HEK293 (cell line): Measurements from ENCODE around the gene L3MBTL1.

Experiments used
- GLIS1 ChIP-seq: fragments of 450-650 bp; formaldehyde crosslinking; IDR thresholded peaks from 2 replicates; pipeline ENCODE4 v1.5.1; 2016; ENCODE audit warnings: missing biosample characterization, missing genetic modification characterization
- HOXC10 ChIP-seq: sonication (generic); formaldehyde crosslinking; IDR thresholded peaks from 2 replicates; pipeline ENCODE4 v1.8.1; 2023; ENCODE audit warnings: mild to moderate bottlenecking, missing genetic modification reagents
- KLF8 ChIP-seq: fragments of 450-650 bp; formaldehyde crosslinking; IDR thresholded peaks from 2 replicates; pipeline ENCODE4 v1.5.1; 2016; ENCODE audit warnings: missing biosample characterization, missing genetic modification characterization
- MYNN ChIP-seq: fragments of 450-650 bp; formaldehyde crosslinking; IDR thresholded peaks from 2 replicates; pipeline ENCODE4 v1.5.1; 2016; ENCODE audit warnings: missing biosample characterization, missing genetic modification characterization, borderline replicate concordance
- MZF1 ChIP-seq: fragments of 450-650 bp; formaldehyde crosslinking; IDR thresholded peaks from 2 replicates; pipeline ENCODE4 v1.5.1; 2017; ENCODE audit warnings: missing biosample characterization, missing genetic modification characterization, borderline replicate concordance
- REPIN1 ChIP-seq: fragments of 450-650 bp; formaldehyde crosslinking; IDR thresholded peaks from 2 replicates; pipeline ENCODE4 v1.5.1; 2017; ENCODE audit warnings: missing biosample characterization, missing genetic modification characterization, low read depth
- SP2 ChIP-seq: fragments of 450-650 bp; formaldehyde crosslinking; IDR thresholded peaks from 2 replicates; pipeline ENCODE4 v1.5.1; 2016; ENCODE audit warnings: missing biosample characterization, missing genetic modification characterization
- TCF7L2 ChIP-seq: IDR thresholded peaks from 2 replicates; pipeline ENCODE4 v1.6.1; 2011; ENCODE audit warnings: low read depth, mild to moderate bottlenecking, inconsistent platforms, low read length, moderate library complexity, borderline replicate concordance
- TRIM28 ChIP-seq: IDR thresholded peaks from 2 replicates; pipeline ENCODE4 v1.6.1; 2011; ENCODE audit warnings: low read length, control low read depth, borderline replicate concordance
- ZBTB8A ChIP-seq: fragments of 450-650 bp; formaldehyde crosslinking; IDR thresholded peaks from 2 replicates; pipeline ENCODE4 v1.5.1; 2016; ENCODE audit warnings: missing biosample characterization, missing genetic modification characterization
- ZNF114 ChIP-seq: fragments of 450-650 bp; formaldehyde crosslinking; IDR thresholded peaks from 2 replicates; pipeline ENCODE4 v1.5.0; 2017; ENCODE audit warnings: missing biosample characterization, missing genetic modification characterization
- ZNF132 ChIP-seq: fragments of 450-650 bp; formaldehyde crosslinking; IDR thresholded peaks from 2 replicates; pipeline ENCODE4 v1.5.1; 2017; ENCODE audit warnings: missing biosample characterization, missing genetic modification characterization, borderline replicate concordance
- ZNF202 ChIP-seq: fragments of 450-650 bp; formaldehyde crosslinking; IDR thresholded peaks from 2 replicates; pipeline ENCODE4 v1.5.1; 2016; ENCODE audit warnings: missing biosample characterization, missing genetic modification characterization, borderline replicate concordance
- ZNF221 ChIP-seq: fragments of 450-650 bp; formaldehyde crosslinking; IDR thresholded peaks from 2 replicates; pipeline ENCODE4 v1.5.1; 2017; ENCODE audit warnings: missing biosample characterization, missing genetic modification characterization, borderline replicate concordance
- ZNF274 ChIP-seq, 2 experiments: fragments of 200-500 bp in 1 of 2; fragments of 450-650 bp in 1 of 2; sonication (Bioruptor generic) in 1 of 2; formaldehyde crosslinking in 1 of 2; IDR thresholded peaks; 2 replicates each; pipeline versions ENCODE4 v1.5.1 to v1.6.1; 2014 to 2016; ENCODE audit warnings: borderline replicate concordance in 1 of 2, inconsistent platforms in 1 of 2, low read length in 1 of 2, missing biosample characterization in 1 of 2, missing genetic modification characterization in 1 of 2
- ZNF292 ChIP-seq: fragments of 450-650 bp; formaldehyde crosslinking; IDR thresholded peaks from 2 replicates; pipeline ENCODE4 v1.5.1; 2016; ENCODE audit warnings: low read depth, missing biosample characterization, missing genetic modification characterization, borderline replicate concordance
- ZNF529 ChIP-seq: fragments of 450-650 bp; formaldehyde crosslinking; IDR thresholded peaks from 2 replicates; pipeline ENCODE4 v1.5.1; 2017; ENCODE audit warnings: missing genetic modification characterization, missing biosample characterization; ENCODE audit not compliant: insufficient replicate concordance
- ZNF560 ChIP-seq: fragments of 450-650 bp; formaldehyde crosslinking; IDR thresholded peaks from 2 replicates; pipeline ENCODE4 v1.5.1; 2017; ENCODE audit warnings: missing biosample characterization, missing genetic modification characterization, borderline replicate concordance
- ZNF561 ChIP-seq: fragments of 450-650 bp; IDR thresholded peaks from 2 replicates; pipeline ENCODE4 v1.5.1; 2018; ENCODE audit warnings: missing biosample characterization, missing genetic modification characterization, borderline replicate concordance
- ZNF777 ChIP-seq: fragments of 450-650 bp; formaldehyde crosslinking; IDR thresholded peaks from 2 replicates; pipeline ENCODE4 v1.5.1; 2017; ENCODE audit warnings: missing biosample characterization, missing genetic modification characterization, borderline replicate concordance
- ZSCAN30 ChIP-seq: fragments of 450-650 bp; IDR thresholded peaks from 2 replicates; pipeline ENCODE4 v1.5.1; 2018; ENCODE audit warnings: missing biosample characterization, mild to moderate bottlenecking, missing genetic modification characterization, moderate library complexity
- TF ChIP-seq, protein P1 (sequence below): fragments of 450-650 bp; IDR thresholded peaks from 2 replicates; pipeline ENCODE4 v1.5.1; 2018; ENCODE audit warnings: missing biosample characterization, mild to moderate bottlenecking, missing genetic modification characterization
- TF ChIP-seq, protein P2 (sequence below): fragments of 450-650 bp; formaldehyde crosslinking; IDR thresholded peaks from 2 replicates; pipeline ENCODE4 v1.5.1; 2016; ENCODE audit warnings: missing biosample characterization, missing genetic modification characterization
- TF ChIP-seq, protein P3 (sequence below): fragments of 450-650 bp; formaldehyde crosslinking; IDR thresholded peaks from 2 replicates; pipeline ENCODE4 v1.5.1; 2016; ENCODE audit warnings: missing biosample characterization, missing genetic modification characterization
- TF ChIP-seq, protein P4 (sequence below): fragments of 450-650 bp; formaldehyde crosslinking; IDR thresholded peaks from 2 replicates; pipeline ENCODE4 v1.5.1; 2016; ENCODE audit warnings: missing biosample characterization, missing genetic modification characterization
- TF ChIP-seq, protein P5 (sequence below): fragments of 450-650 bp; formaldehyde crosslinking; IDR thresholded peaks from 2 replicates; pipeline ENCODE4 v1.5.1; 2016; ENCODE audit warnings: missing biosample characterization, missing genetic modification characterization
- TF ChIP-seq, protein P6 (sequence below): fragments of 450-650 bp; formaldehyde crosslinking; IDR thresholded peaks from 2 replicates; pipeline ENCODE4 v1.5.1; 2017; ENCODE audit warnings: missing biosample characterization, mild to moderate bottlenecking, missing genetic modification characterization, moderate library complexity
- TF ChIP-seq, protein P7 (sequence below): fragments of 450-650 bp; formaldehyde crosslinking; IDR thresholded peaks from 2 replicates; pipeline ENCODE4 v1.5.1; 2016; ENCODE audit warnings: missing biosample characterization, missing genetic modification characterization

The L3MBTL1 gene

DNA sequence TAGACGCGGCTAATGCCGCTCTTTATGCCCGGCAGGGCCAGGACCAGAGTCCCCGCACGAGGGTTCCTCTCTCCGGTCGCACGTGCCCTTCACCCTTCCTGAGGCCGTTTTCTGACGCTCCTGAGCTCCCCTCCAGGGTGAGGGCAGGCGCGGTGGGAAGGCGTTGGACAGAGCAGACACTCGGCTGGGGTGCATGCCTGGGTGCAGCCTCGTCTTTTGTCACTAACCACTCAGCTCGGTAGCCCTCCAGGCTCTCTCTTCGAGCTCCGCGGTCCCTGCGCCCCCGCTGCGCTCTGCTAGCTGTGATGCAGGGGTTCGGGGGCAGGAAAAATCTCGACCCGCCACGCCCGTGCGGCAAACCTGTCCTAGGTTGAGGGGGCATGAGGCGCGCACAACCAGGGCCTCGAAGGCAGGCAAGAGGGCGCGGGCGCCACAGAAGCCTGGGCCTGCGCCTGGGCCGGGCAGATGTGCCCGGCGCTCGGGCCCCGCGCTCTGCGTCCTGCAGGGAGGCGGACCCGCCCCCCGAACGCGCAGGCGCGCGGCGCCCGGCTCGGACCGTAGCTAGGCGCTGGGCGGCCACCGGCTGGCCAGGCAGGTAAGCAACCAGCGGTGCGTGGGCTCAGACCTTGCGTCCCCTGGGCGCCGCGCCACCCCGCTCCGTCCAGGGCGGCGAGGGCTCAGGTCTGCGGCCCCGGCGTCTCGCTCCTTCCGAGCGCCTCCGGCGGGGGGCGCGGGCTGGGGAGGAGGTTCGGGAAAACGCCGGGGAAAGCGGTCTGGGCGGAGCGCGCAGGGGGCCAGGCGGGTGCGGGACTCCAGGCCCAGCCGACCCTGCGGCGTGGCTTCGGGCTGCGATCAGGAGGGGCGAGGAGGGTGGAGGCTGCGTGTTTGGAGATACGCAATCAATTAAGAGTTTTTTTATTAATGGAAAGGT lies at the start of gene L3MBTL1 (continued):
- TF ChIP-seq, protein P1, sequence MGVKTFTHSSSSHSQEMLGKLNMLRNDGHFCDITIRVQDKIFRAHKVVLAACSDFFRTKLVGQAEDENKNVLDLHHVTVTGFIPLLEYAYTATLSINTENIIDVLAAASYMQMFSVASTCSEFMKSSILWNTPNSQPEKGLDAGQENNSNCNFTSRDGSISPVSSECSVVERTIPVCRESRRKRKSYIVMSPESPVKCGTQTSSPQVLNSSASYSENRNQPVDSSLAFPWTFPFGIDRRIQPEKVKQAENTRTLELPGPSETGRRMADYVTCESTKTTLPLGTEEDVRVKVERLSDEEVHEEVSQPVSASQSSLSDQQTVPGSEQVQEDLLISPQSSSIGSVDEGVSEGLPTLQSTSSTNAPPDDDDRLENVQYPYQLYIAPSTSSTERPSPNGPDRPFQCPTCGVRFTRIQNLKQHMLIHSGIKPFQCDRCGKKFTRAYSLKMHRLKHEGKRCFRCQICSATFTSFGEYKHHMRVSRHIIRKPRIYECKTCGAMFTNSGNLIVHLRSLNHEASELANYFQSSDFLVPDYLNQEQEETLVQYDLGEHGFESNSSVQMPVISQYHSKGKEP (tag by site-specific recombination) = no peak
- TF ChIP-seq, protein P2, sequence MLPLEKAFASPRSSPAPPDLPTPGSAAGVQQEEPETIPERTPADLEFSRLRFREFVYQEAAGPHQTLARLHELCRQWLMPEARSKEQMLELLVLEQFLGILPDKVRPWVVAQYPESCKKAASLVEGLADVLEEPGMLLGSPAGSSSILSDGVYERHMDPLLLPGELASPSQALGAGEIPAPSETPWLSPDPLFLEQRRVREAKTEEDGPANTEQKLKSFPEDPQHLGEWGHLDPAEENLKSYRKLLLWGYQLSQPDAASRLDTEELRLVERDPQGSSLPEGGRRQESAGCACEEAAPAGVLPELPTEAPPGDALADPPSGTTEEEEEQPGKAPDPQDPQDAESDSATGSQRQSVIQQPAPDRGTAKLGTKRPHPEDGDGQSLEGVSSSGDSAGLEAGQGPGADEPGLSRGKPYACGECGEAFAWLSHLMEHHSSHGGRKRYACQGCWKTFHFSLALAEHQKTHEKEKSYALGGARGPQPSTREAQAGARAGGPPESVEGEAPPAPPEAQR (tag by site-specific recombination) = no peak
- TF ChIP-seq ZBTB8A = peak; percentile 64
- TF ChIP-seq ZNF114 = no peak
- TF ChIP-seq REPIN1 = no peak
- TF ChIP-seq TCF7L2 = no peak
- TF ChIP-seq ZNF561 (tag by site-specific recombination) = peak; percentile 96
- TF ChIP-seq ZNF560 (tag by site-specific recombination) = no peak
- TF ChIP-seq ZNF132 (tag by site-specific recombination) = no peak
- TF ChIP-seq HOXC10 (CRISPR knock-in tag) = no peak
- TF ChIP-seq, protein P3, sequence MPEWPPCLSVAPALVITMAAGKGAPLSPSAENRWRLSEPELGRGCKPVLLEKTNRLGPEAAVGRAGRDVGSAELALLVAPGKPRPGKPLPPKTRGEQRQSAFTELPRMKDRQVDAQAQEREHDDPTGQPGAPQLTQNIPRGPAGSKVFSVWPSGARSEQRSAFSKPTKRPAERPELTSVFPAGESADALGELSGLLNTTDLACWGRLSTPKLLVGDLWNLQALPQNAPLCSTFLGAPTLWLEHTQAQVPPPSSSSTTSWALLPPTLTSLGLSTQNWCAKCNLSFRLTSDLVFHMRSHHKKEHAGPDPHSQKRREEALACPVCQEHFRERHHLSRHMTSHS (tag by site-specific recombination) = no peak
- TF ChIP-seq SP2 (tag by site-specific recombination) = no peak
- TF ChIP-seq ZNF529 (tag by site-specific recombination) = no peak
- TF ChIP-seq KLF8 = peak; percentile 56; the same call in 1 of the 2 replicates
- no peak for TF ChIP-seq ZNF292 (tag by site-specific recombination)
- TF ChIP-seq, protein P4, sequence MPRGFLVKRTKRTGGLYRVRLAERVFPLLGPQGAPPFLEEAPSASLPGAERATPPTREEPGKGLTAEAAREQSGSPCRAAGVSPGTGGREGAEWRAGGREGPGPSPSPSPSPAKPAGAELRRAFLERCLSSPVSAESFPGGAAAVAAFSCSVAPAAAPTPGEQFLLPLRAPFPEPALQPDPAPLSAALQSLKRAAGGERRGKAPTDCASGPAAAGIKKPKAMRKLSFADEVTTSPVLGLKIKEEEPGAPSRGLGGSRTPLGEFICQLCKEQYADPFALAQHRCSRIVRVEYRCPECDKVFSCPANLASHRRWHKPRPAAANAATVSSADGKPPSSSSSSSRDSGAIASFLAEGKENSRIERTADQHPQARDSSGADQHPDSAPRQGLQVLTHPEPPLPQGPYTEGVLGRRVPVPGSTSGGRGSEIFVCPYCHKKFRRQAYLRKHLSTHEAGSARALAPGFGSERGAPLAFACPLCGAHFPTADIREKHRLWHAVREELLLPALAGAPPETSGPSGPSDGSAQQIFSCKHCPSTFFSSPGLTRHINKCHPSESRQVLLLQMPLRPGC (tag by site-specific recombination) = no peak
- TF ChIP-seq, protein P5, sequence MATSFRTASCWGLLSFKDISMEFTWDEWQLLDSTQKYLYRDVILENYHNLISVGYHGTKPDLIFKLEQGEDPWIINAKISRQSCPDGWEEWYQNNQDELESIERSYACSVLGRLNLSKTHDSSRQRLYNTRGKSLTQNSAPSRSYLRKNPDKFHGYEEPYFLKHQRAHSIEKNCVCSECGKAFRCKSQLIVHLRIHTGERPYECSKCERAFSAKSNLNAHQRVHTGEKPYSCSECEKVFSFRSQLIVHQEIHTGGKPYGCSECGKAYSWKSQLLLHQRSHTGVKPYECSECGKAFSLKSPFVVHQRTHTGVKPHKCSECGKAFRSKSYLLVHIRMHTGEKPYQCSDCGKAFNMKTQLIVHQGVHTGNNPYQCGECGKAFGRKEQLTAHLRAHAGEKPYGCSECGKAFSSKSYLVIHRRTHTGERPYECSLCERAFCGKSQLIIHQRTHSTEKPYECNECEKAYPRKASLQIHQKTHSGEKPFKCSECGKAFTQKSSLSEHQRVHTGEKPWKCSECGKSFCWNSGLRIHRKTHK (tag by site-specific recombination) = no peak
- TF ChIP-seq TRIM28 = no peak
- TF ChIP-seq, protein P6, sequence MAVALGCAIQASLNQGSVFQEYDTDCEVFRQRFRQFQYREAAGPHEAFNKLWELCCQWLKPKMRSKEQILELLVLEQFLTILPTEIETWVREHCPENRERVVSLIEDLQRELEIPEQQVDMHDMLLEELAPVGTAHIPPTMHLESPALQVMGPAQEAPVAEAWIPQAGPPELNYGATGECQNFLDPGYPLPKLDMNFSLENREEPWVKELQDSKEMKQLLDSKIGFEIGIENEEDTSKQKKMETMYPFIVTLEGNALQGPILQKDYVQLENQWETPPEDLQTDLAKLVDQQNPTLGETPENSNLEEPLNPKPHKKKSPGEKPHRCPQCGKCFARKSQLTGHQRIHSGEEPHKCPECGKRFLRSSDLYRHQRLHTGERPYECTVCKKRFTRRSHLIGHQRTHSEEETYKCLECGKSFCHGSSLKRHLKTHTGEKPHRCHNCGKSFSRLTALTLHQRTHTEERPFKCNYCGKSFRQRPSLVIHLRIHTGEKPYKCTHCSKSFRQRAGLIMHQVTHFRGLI (tag by site-specific recombination) = peak; percentile 44; the same call in 1 of the 2 replicates
- TF ChIP-seq ZSCAN30 = no peak
- TF ChIP-seq GLIS1 (tag by site-specific recombination) = peak; percentile 63
- TF ChIP-seq MZF1 (tag by site-specific recombination) = no peak
- TF ChIP-seq, protein P7, sequence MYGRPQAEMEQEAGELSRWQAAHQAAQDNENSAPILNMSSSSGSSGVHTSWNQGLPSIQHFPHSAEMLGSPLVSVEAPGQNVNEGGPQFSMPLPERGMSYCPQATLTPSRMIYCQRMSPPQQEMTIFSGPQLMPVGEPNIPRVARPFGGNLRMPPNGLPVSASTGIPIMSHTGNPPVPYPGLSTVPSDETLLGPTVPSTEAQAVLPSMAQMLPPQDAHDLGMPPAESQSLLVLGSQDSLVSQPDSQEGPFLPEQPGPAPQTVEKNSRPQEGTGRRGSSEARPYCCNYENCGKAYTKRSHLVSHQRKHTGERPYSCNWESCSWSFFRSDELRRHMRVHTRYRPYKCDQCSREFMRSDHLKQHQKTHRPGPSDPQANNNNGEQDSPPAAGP (tag by site-specific recombination) = no peak
- no peak for TF ChIP-seq ZNF274 (IDR thresholded peaks at IDR 0.05; ENCODE audit: low read length)
- TF ChIP-seq ZNF274 (tag by site-specific recombination; IDR thresholded peaks at IDR 0.05; ENCODE audit: borderline replicate concordance) = no peak
- TF ChIP-seq ZNF221 (tag by site-specific recombination) = no peak
- TF ChIP-seq ZNF202 (tag by site-specific recombination) = 0 out of 2 replicates have a peak, but pooled peaks have one; percentile 24
- no peak for TF ChIP-seq ZNF777
- TF ChIP-seq MYNN (tag by site-specific recombination) = no peak
